Measurements from ENCODE around the gene HIVEP3.

GRCh38 chr1:41712695-41713094, 206.0 kb downstream of the HIVEP3 start:
- no peak for TF ChIP-seq EZH2 (IDR thresholded peaks at IDR 0.05)
- no peak for TF ChIP-seq CTCF (IDR thresholded peaks at IDR 0.05)
